A673 (cell line): Measurements from ENCODE around the gene SP5.

Source experiments
- EZH2 ChIP-seq: fragments of 200-600 bp; sonication (generic); IDR thresholded peaks from 2 replicates; pipeline ENCODE4 v1.6.1; 2017; ENCODE audit warnings: borderline replicate concordance, low read depth, mild to moderate bottlenecking, mixed read lengths, antibody characterized with exemption, low read length; ENCODE audit not compliant: poor library complexity, severe bottlenecking
- TF ChIP-seq, protein P1 (sequence below): fragments of 300-800, 200-600 bp; sonication (generic); conservative IDR thresholded peaks from 2 replicates; pipeline ENCODE4 v1.5.1; 2017; ENCODE audit warnings: low read depth, mild to moderate bottlenecking, antibody characterized with exemption, low read length, moderate library complexity, mixed read lengths

DNA sequence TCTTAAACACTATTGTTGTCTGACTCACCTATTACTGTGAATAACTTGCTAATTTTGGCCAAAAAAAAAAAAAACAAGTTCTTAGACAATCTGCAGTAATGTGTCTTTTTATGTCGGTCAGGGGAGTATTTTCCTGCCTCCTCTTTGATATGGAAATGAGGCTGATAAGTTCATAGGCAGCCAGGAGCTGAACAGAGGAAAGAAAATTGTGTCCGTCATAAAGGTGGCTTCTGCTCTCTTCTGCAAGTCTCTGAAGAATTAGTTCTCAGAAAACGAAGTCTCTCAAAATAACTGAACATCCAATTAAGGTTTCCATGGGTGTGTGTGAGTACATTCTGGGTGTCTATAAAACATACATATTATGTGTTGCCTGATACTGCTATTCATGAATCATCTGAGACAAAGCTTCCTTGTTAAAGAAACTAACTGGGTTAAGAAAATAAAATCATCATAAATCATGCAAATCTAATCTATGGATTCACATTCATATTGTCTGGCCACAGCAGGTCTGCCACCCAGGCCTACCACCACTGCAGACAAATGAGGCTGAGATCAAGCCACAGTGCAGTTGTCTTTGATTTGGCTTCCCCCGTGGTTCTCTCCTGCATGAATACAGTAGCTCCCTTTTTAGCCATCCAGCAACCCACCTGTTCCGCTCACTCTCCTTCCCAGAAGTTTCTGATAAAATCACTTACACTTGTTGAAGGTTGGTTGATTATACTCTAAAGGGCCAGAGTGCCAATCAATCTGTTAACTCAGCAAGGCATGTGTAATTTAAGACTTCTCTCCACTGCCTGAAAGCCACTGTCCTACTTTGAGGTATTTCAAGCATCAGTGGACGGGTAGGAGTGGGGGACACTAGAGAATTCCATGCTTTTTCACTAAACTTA lies 19.4 kb upstream of the SP5 start:
- TF ChIP-seq, protein P1, sequence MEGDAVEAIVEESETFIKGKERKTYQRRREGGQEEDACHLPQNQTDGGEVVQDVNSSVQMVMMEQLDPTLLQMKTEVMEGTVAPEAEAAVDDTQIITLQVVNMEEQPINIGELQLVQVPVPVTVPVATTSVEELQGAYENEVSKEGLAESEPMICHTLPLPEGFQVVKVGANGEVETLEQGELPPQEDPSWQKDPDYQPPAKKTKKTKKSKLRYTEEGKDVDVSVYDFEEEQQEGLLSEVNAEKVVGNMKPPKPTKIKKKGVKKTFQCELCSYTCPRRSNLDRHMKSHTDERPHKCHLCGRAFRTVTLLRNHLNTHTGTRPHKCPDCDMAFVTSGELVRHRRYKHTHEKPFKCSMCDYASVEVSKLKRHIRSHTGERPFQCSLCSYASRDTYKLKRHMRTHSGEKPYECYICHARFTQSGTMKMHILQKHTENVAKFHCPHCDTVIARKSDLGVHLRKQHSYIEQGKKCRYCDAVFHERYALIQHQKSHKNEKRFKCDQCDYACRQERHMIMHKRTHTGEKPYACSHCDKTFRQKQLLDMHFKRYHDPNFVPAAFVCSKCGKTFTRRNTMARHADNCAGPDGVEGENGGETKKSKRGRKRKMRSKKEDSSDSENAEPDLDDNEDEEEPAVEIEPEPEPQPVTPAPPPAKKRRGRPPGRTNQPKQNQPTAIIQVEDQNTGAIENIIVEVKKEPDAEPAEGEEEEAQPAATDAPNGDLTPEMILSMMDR, result no peak
- TF ChIP-seq EZH2, result no peak
